Kasumi-1 (cell line): ENCODE measurements around the gene ST8SIA1.
A peak's percentile ranks its signal among the peaks of the same experiment; 100 is the strongest.

Experiments
- DNase-seq, 2 experiments: peaks; one replicate each; lab custom pipeline; 2025; lab: John Stamatoyannopoulos, UW

Gene ST8SIA1

GRCh38 chr12:22283006-22283506 lies 51.5 kb downstream of the ST8SIA1 start:
- no peak for DNase-seq

- no peak for DNase-seq
Measured at GRCh38 chr12:22282283-22282682, 52.2 kb downstream of the ST8SIA1 start.

GRCh38 chr12:22276867-22277266 lies 57.6 kb downstream of the ST8SIA1 start:
- DNase-seq = no peak

GRCh38 chr12:22276313-22276712 lies 58.2 kb downstream of the ST8SIA1 start:
- DNase-seq = no peak

- no peak for DNase-seq
Measured at GRCh38 chr12:22275843-22276242, 58.7 kb downstream of the ST8SIA1 start.

- no peak for DNase-seq
Measured at GRCh38 chr12:22272335-22273151, 62.0 kb downstream of the ST8SIA1 start.

GRCh38 chr12:22271023-22271422 lies 63.5 kb downstream of the ST8SIA1 start:
- no peak for DNase-seq

GRCh38 chr12:22268973-22269372 lies 65.5 kb downstream of the ST8SIA1 start:
- no peak for DNase-seq

GRCh38 chr12:22268406-22268805 lies 66.1 kb downstream of the ST8SIA1 start:
- no peak for DNase-seq

GRCh38 chr12:22266101-22266500 lies 68.4 kb downstream of the ST8SIA1 start:
- DNase-seq = no peak

- DNase-seq = no peak
Measured at GRCh38 chr12:22264380-22264779, 70.1 kb downstream of the ST8SIA1 start.

GRCh38 chr12:22262309-22262708 lies 72.2 kb downstream of the ST8SIA1 start:
- no peak for DNase-seq

- no peak for DNase-seq
Measured at GRCh38 chr12:22257100-22257499, 77.4 kb downstream of the ST8SIA1 start.

- DNase-seq = no peak
Measured at GRCh38 chr12:22256605-22257004, 77.9 kb downstream of the ST8SIA1 start.

GRCh38 chr12:22256041-22256441 lies 78.5 kb downstream of the ST8SIA1 start:
- DNase-seq = no peak

- DNase-seq = no peak
Measured at GRCh38 chr12:22255097-22255496, 79.4 kb downstream of the ST8SIA1 start.

- no peak for DNase-seq
Measured at GRCh38 chr12:22254478-22254877, 80.0 kb downstream of the ST8SIA1 start.

- DNase-seq = no peak
Measured at GRCh38 chr12:22252057-22252456, 82.5 kb downstream of the ST8SIA1 start.

- DNase-seq = peak; percentile 84 to 89
Measured at GRCh38 chr12:22250762-22251161, 83.7 kb downstream of the ST8SIA1 start.

GRCh38 chr12:22248571-22249115 lies 85.9 kb downstream of the ST8SIA1 start:
- DNase-seq = no peak

- no peak for DNase-seq
Measured at GRCh38 chr12:22248121-22248520, 86.4 kb downstream of the ST8SIA1 start.

GRCh38 chr12:22246217-22246846 lies 88.2 kb downstream of the ST8SIA1 start:
- no peak for DNase-seq

- no peak for DNase-seq
Measured at GRCh38 chr12:22242726-22243125, 91.8 kb downstream of the ST8SIA1 start.
